Liver (tissue), 9 donors: ENCODE results near the gene MYO18A. TPM values are rescaled to one million over a fixed set of nuclear protein-coding genes. Genes with fewer than 3 reads are reported as not detected.

Source experiments
- DNase-seq: peaks from one replicate; pipeline ENCODE4 v3.0.0-alpha.2; 2017; ENCODE audit warnings: low spot score
- H3K27ac ChIP-seq, 2 donors: one replicate each; pipeline ENCODE4 v1.7.0; 2013; ENCODE audit warnings: inconsistent platforms in 2 of 2, low read length in 2 of 2, control low read depth in 1 of 2, low read depth in 1 of 2, mild to moderate bottlenecking in 1 of 2
- H3K27me3 ChIP-seq, 4 donors: one replicate each; pipeline versions ENCODE4 v1.6.1 to v1.7.0; 2013; ENCODE audit warnings: low read length in 3 of 4, inconsistent platforms in 1 of 4, mild to moderate bottlenecking in 1 of 4, moderate library complexity in 1 of 4; ENCODE audit not compliant: control insufficient read depth in 4 of 4, insufficient read depth in 4 of 4
- H3K36me3 ChIP-seq, 4 donors: one replicate each; pipeline versions ENCODE4 v1.6.1 to v1.7.0; 2013; ENCODE audit warnings: low read length in 3 of 4, mild to moderate bottlenecking in 3 of 4, low read depth in 1 of 4, moderate library complexity in 1 of 4; ENCODE audit not compliant: control insufficient read depth in 4 of 4, insufficient read depth in 3 of 4
- H3K4me1 ChIP-seq, 4 donors: one replicate each; pipeline versions ENCODE4 v1.6.1 to v1.7.0; 2013; ENCODE audit warnings: low read length in 3 of 4, mild to moderate bottlenecking in 3 of 4, moderate library complexity in 1 of 4; ENCODE audit not compliant: control insufficient read depth in 4 of 4, insufficient read depth in 4 of 4
- H3K4me3 ChIP-seq, 3 donors: one replicate each; pipeline versions ENCODE4 v1.6.1 to v1.7.0; 2013; ENCODE audit warnings: low read length in 3 of 3, control low read depth in 1 of 3, low read depth in 1 of 3, mild to moderate bottlenecking in 1 of 3
- H3K9ac ChIP-seq, 2 donors: one replicate each; pipeline ENCODE4 v1.7.0; 2013; ENCODE audit warnings: low read length in 2 of 2, mild to moderate bottlenecking in 2 of 2, moderate library complexity in 2 of 2, control low read depth in 1 of 2, low read depth in 1 of 2
- H3K9me3 ChIP-seq, 4 donors: one replicate each; pipeline versions ENCODE4 v1.6.1 to v1.7.0; 2013; ENCODE audit warnings: low read length in 3 of 4; ENCODE audit not compliant: control insufficient read depth in 4 of 4
- EGR1 ChIP-seq, 2 donors: IDR thresholded peaks; 2 replicates each; pipeline ENCODE4 v1.6.1; 2016 to 2018; ENCODE audit warnings: antibody characterized with exemption in 2 of 2, low read depth in 2 of 2
- FOXA1 ChIP-seq: IDR thresholded peaks from 2 replicates; pipeline ENCODE4 v1.6.1; 2016; ENCODE audit warnings: antibody characterized with exemption
- FOXA2 ChIP-seq: IDR thresholded peaks from 2 replicates; pipeline ENCODE4 v1.6.1; 2016; ENCODE audit warnings: antibody characterized with exemption
- GABPA ChIP-seq, 2 donors: IDR thresholded peaks in 1 of 2; conservative IDR thresholded peaks in 1 of 2; 2 replicates each; pipeline ENCODE4 v1.6.1; 2016; ENCODE audit warnings: antibody characterized with exemption in 2 of 2, mild to moderate bottlenecking in 1 of 2, moderate library complexity in 1 of 2
- HNF4A ChIP-seq, 2 donors: conservative IDR thresholded peaks; 2 replicates each; pipeline ENCODE4 v1.6.1; 2016; ENCODE audit warnings: antibody characterized with exemption in 2 of 2, mild to moderate bottlenecking in 2 of 2
- HNF4G ChIP-seq: IDR thresholded peaks from 2 replicates; pipeline ENCODE4 v1.6.1; 2016; ENCODE audit warnings: antibody characterized with exemption
- JUND ChIP-seq, 2 donors: IDR thresholded peaks; 2 replicates each; pipeline ENCODE4 v1.6.1; 2016; ENCODE audit warnings: antibody characterized with exemption in 2 of 2
- NR2F2 ChIP-seq: IDR thresholded peaks from 2 replicates; pipeline ENCODE4 v1.6.1; 2016; ENCODE audit warnings: antibody characterized with exemption
- RAD21 ChIP-seq, 2 donors: IDR thresholded peaks; 2 replicates each; pipeline ENCODE4 v1.6.1; 2016; ENCODE audit warnings: antibody characterized with exemption in 2 of 2, mild to moderate bottlenecking in 2 of 2
- RXRA ChIP-seq, 2 donors: IDR thresholded peaks; 2 replicates each; pipeline ENCODE4 v1.6.1; 2017 to 2018; ENCODE audit warnings: antibody characterized with exemption in 2 of 2, mild to moderate bottlenecking in 1 of 2
- SP1 ChIP-seq: IDR thresholded peaks from 2 replicates; pipeline ENCODE4 v1.6.1; 2018; ENCODE audit warnings: antibody characterized with exemption, mild to moderate bottlenecking
- TAF1 ChIP-seq: conservative IDR thresholded peaks from 2 replicates; pipeline ENCODE4 v1.6.1; 2016; ENCODE audit warnings: antibody characterized with exemption, mild to moderate bottlenecking
- YY1 ChIP-seq: IDR thresholded peaks from 2 replicates; pipeline ENCODE4 v1.6.1; 2016; ENCODE audit warnings: antibody characterized with exemption, mild to moderate bottlenecking
- WGBS: extraction: QIAGEN DNeasy Blood & Tissue Kit; methylation state at CpG from one replicate; pipeline ENCODE4 v1.1.7; 2013; 5-methylcytosine and 5-hydroxymethylcytosine counted together
- polyA plus RNA-seq, 2 donors: library from polyadenylated mRNA; stranded (reverse) in 1 of 2; unstranded in 1 of 2; fragments of 200-250 nt in 1 of 2; fragments of >200 nt in 1 of 2; fragmentation: Nextera tagmentation in 1 of 2; extraction: Ambion mirVana in 1 of 2; gene quantifications; one replicate each; pipeline versions ENCODE4 v1.2.1 to v1.2.3, GENCODE V29; 2013 to 2015
- total RNA-seq, 2 donors: library from RNA; depleted of rRNA; stranded (reverse); fragments of >200 nt; gene quantifications; one replicate each; pipeline ENCODE4 v1.2.3, GENCODE V29; 2014
- TF ChIP-seq, protein P1 (sequence below): IDR thresholded peaks from 2 replicates; pipeline ENCODE4 v1.6.1; 2016; ENCODE audit warnings: antibody characterized with exemption, mild to moderate bottlenecking
- TF ChIP-seq, protein P2 (sequence below): IDR thresholded peaks from 2 replicates; pipeline ENCODE4 v1.6.1; 2016; ENCODE audit warnings: antibody characterized with exemption
- TF ChIP-seq, protein P3 (sequence below): IDR thresholded peaks from 2 replicates; pipeline ENCODE4 v1.6.1; 2016; ENCODE audit warnings: antibody characterized with exemption
- TF ChIP-seq, protein P4 (sequence below): fragments of 150-350 bp; IDR thresholded peaks from 2 replicates; pipeline ENCODE4 v1.5.1; 2017; ENCODE audit warnings: improper control_type of control experiment, low read depth, low read length; ENCODE audit not compliant: missing input control
- TF ChIP-seq, protein P5 (sequence below): IDR thresholded peaks from 2 replicates; pipeline ENCODE4 v1.6.1; 2016; ENCODE audit warnings: antibody characterized with exemption
- donor health status: healthy.
- donor health status: healthy.
- donor health status: healthy.
- donor health status: healthy.
- donor health status: healthy.

The MYO18A gene
- total and polyA plus RNA-seq, 4 donors = 26.3 to 81.6 (median 37.3) TPM

DNA sequence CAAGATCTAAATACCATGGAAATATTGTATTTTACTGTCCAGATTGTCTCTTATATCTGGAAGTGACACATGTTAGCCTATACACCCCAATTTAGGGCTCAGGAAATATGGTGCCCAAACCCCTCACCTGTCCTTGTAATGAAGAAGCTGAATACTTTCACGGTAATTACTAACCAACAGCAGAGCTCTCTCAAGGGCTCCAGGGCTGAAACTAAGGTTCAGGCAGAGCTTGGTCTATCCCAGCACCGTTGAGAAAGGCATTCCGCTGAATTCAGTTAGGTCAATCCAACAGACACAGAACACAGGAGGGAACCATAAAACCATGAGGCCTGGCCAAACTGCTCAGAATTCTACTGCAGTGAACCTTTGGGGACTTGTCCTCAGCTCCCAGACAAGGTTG lies 14.9 kb downstream of the MYO18A start:
- TF ChIP-seq EGR1 (IDR thresholded peaks at IDR 0.05; ENCODE audit: low read depth in 2 of 2) (no peak), NR2F2 (no peak), HNF4G (no peak), FOXA1 (no peak), HNF4A (conservative IDR thresholded peaks at IDR 0.05) (no peak), RAD21 (IDR thresholded peaks at IDR 0.05) (no peak), JUND (IDR thresholded peaks at IDR 0.05) (no peak), RXRA (IDR thresholded peaks at IDR 0.05) (no peak), FOXA2 (no peak), TAF1 (no peak), SP1 (no peak), YY1 (no peak), GABPA (IDR thresholded peaks at IDR 0.05 in 1 of 2, conservative IDR thresholded peaks at IDR 0.05 in 1 of 2) (no peak)
- TF ChIP-seq, protein P1, sequence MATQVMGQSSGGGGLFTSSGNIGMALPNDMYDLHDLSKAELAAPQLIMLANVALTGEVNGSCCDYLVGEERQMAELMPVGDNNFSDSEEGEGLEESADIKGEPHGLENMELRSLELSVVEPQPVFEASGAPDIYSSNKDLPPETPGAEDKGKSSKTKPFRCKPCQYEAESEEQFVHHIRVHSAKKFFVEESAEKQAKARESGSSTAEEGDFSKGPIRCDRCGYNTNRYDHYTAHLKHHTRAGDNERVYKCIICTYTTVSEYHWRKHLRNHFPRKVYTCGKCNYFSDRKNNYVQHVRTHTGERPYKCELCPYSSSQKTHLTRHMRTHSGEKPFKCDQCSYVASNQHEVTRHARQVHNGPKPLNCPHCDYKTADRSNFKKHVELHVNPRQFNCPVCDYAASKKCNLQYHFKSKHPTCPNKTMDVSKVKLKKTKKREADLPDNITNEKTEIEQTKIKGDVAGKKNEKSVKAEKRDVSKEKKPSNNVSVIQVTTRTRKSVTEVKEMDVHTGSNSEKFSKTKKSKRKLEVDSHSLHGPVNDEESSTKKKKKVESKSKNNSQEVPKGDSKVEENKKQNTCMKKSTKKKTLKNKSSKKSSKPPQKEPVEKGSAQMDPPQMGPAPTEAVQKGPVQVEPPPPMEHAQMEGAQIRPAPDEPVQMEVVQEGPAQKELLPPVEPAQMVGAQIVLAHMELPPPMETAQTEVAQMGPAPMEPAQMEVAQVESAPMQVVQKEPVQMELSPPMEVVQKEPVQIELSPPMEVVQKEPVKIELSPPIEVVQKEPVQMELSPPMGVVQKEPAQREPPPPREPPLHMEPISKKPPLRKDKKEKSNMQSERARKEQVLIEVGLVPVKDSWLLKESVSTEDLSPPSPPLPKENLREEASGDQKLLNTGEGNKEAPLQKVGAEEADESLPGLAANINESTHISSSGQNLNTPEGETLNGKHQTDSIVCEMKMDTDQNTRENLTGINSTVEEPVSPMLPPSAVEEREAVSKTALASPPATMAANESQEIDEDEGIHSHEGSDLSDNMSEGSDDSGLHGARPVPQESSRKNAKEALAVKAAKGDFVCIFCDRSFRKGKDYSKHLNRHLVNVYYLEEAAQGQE = no peak
- TF ChIP-seq, protein P2, sequence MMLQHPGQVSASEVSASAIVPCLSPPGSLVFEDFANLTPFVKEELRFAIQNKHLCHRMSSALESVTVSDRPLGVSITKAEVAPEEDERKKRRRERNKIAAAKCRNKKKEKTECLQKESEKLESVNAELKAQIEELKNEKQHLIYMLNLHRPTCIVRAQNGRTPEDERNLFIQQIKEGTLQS = no peak
- TF ChIP-seq, protein P3, sequence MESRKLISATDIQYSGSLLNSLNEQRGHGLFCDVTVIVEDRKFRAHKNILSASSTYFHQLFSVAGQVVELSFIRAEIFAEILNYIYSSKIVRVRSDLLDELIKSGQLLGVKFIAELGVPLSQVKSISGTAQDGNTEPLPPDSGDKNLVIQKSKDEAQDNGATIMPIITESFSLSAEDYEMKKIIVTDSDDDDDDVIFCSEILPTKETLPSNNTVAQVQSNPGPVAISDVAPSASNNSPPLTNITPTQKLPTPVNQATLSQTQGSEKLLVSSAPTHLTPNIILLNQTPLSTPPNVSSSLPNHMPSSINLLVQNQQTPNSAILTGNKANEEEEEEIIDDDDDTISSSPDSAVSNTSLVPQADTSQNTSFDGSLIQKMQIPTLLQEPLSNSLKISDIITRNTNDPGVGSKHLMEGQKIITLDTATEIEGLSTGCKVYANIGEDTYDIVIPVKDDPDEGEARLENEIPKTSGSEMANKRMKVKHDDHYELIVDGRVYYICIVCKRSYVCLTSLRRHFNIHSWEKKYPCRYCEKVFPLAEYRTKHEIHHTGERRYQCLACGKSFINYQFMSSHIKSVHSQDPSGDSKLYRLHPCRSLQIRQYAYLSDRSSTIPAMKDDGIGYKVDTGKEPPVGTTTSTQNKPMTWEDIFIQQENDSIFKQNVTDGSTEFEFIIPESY = no peak
- TF ChIP-seq, protein P4, sequence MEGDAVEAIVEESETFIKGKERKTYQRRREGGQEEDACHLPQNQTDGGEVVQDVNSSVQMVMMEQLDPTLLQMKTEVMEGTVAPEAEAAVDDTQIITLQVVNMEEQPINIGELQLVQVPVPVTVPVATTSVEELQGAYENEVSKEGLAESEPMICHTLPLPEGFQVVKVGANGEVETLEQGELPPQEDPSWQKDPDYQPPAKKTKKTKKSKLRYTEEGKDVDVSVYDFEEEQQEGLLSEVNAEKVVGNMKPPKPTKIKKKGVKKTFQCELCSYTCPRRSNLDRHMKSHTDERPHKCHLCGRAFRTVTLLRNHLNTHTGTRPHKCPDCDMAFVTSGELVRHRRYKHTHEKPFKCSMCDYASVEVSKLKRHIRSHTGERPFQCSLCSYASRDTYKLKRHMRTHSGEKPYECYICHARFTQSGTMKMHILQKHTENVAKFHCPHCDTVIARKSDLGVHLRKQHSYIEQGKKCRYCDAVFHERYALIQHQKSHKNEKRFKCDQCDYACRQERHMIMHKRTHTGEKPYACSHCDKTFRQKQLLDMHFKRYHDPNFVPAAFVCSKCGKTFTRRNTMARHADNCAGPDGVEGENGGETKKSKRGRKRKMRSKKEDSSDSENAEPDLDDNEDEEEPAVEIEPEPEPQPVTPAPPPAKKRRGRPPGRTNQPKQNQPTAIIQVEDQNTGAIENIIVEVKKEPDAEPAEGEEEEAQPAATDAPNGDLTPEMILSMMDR = no peak
- TF ChIP-seq, protein P5, sequence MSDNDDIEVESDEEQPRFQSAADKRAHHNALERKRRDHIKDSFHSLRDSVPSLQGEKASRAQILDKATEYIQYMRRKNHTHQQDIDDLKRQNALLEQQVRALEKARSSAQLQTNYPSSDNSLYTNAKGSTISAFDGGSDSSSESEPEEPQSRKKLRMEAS = no peak
- Histone ChIP-seq H3K9ac (no peak overlapping the region), H3K27me3 (no peaks in the 10 kb centered on the region), H3K4me3 (no peak overlapping the region), H3K4me1 (peaks cover 36 to 77% (median 62%) of the 10 kb centered on the region in 4 donors), H3K9me3 (no peaks in the 10 kb centered on the region), H3K27ac (no peak overlapping the region), H3K36me3 (peaks cover 5 to 12% (median 9%) of the 10 kb centered on the region in 4 donors)
- no peak for DNase-seq
- WGBS = 81% methylated on average over 3 of the region's 3 CpGs
